Thymus (tissue), 2 donors: ENCODE data around the gene RHOXF2. TPM values are rescaled to one million over a fixed set of nuclear protein-coding genes. Genes with fewer than 3 reads are reported as not detected.

Experiments
- polyA plus RNA-seq: library from polyadenylated mRNA; stranded (reverse); fragments of 200-250 nt; gene quantifications from one replicate; pipeline ENCODE4 v1.2.3, GENCODE V29; 2013
- total RNA-seq: library from RNA; stranded (reverse); fragments of 120-200 nt; gene quantifications from one replicate; pipeline ENCODE4 v1.2.4, GENCODE V29; 2013
- donor health status: healthy.

Gene RHOXF2
- total and polyA plus RNA-seq, 2 donors = 0.16 TPM; not detected in 1

Other genes starting within 250 kb of the RHOXF2 start
- 6.0 TPM for gene NKAP, start 214.9 kb upstream of the RHOXF2 start, total RNA-seq
- gene NKAP, start 214.9 kb upstream of the RHOXF2 start, polyA plus RNA-seq = 12.0 TPM
- 0.05 TPM for gene RHOXF2B, start 80.9 kb upstream of the RHOXF2 start, total RNA-seq
- gene RHOXF2B, start 80.9 kb upstream of the RHOXF2 start, polyA plus RNA-seq = not detected
- 0.42 TPM for gene RHOXF1, start 42.7 kb upstream of the RHOXF2 start, total RNA-seq
- 0.39 TPM for gene RHOXF1, start 42.7 kb upstream of the RHOXF2 start, polyA plus RNA-seq
- gene ZBTB33, start 92.2 kb downstream of the RHOXF2 start, total RNA-seq = 21.2 TPM
- 11.8 TPM for gene ZBTB33, start 92.2 kb downstream of the RHOXF2 start, polyA plus RNA-seq
- 3.3 TPM for gene TMEM255A, start 152.8 kb downstream of the RHOXF2 start, total RNA-seq
- gene TMEM255A, start 152.8 kb downstream of the RHOXF2 start, polyA plus RNA-seq = 6.4 TPM
- 0.05 TPM for gene ATP1B4, start 203.5 kb downstream of the RHOXF2 start, total RNA-seq
- 0.05 TPM for gene ATP1B4, start 203.5 kb downstream of the RHOXF2 start, polyA plus RNA-seq